DND-41 (cell line): ENCODE data around the gene ARHGAP1.

Experiments used
- CTCF ChIP-seq: IDR thresholded peaks from 2 replicates; pipeline ENCODE4 v1.5.1; 2012; ENCODE audit warnings: borderline replicate concordance, low read length, moderate library complexity, mild to moderate bottlenecking; ENCODE audit not compliant: poor library complexity, severe bottlenecking; ENCODE audit errors: extremely low read depth
- EZH2 ChIP-seq: IDR thresholded peaks from 3 replicates; pipeline ENCODE4 v1.6.1; 2012; ENCODE audit warnings: borderline replicate concordance, low read depth, mild to moderate bottlenecking, moderate library complexity, low read length, inconsistent platforms; ENCODE audit not compliant: severe bottlenecking

- TF ChIP-seq CTCF (no peak), EZH2 (no peak)
These were observed 67.9 kb downstream of the ARHGAP1 start for GRCh38 chr11:46632502-46632901.
